Fibroblast of lung (primary cell): ENCODE results near the gene COTL1. TPM values are rescaled to one million over a fixed set of nuclear protein-coding genes. Genes with fewer than 3 reads are reported as not detected.

Experiments
- DNase-seq, 2 donors: peaks; one replicate each; pipeline versions ENCODE4 v3.0.0 to v3.0.0-alpha.2; 2010; ENCODE audit warnings: low read depth in 2 of 2
- H2AFZ ChIP-seq: 2 replicates; pipeline ENCODE4 v1.5.1; 2012; ENCODE audit warnings: low read length, control low read depth, inconsistent platforms
- H3K27ac ChIP-seq: 2 replicates; pipeline ENCODE4 v1.5.1; 2011; ENCODE audit warnings: low read length, control low read depth; ENCODE audit not compliant: insufficient read depth
- H3K27me3 ChIP-seq: 2 replicates; pipeline ENCODE4 v1.5.1; 2011; ENCODE audit warnings: mild to moderate bottlenecking, low read length; ENCODE audit not compliant: control insufficient read depth, insufficient read depth
- H3K36me3 ChIP-seq: 2 replicates; pipeline ENCODE4 v1.5.1; 2011; ENCODE audit warnings: low read length; ENCODE audit not compliant: control insufficient read depth, insufficient read depth
- H3K4me1 ChIP-seq: 2 replicates; pipeline ENCODE4 v1.5.1; 2011; ENCODE audit warnings: low read length; ENCODE audit not compliant: control insufficient read depth, insufficient read depth; ENCODE audit errors: extremely low read depth
- H3K4me2 ChIP-seq: 2 replicates; pipeline ENCODE4 v1.5.1; 2011; ENCODE audit warnings: low read length, control low read depth; ENCODE audit not compliant: insufficient read depth; ENCODE audit errors: extremely low read depth
- H3K4me3 ChIP-seq, 4 experiments: fragments of 200-600 bp in 1 of 4; sonication (generic) in 1 of 4; replicated peaks in 1 of 4; 2 replicates each; pipeline ENCODE4 v1.5.1; 2011 to 2016; ENCODE audit warnings: low read length in 4 of 4, low read depth in 3 of 4, mild to moderate bottlenecking in 3 of 4, control low read depth in 2 of 4, inconsistent platforms in 1 of 4, mixed read lengths in 1 of 4; ENCODE audit not compliant: insufficient read depth in 1 of 4; ENCODE audit errors: control extremely low read depth in 1 of 4
- H3K79me2 ChIP-seq: 2 replicates; pipeline ENCODE4 v1.5.1; 2012; ENCODE audit warnings: mild to moderate bottlenecking, low read length, inconsistent platforms; ENCODE audit not compliant: control insufficient read depth, insufficient read depth
- H3K9ac ChIP-seq: 2 replicates; pipeline ENCODE4 v1.5.1; 2011; ENCODE audit warnings: mild to moderate bottlenecking, low read length, control low read depth; ENCODE audit not compliant: insufficient read depth
- H3K9me3 ChIP-seq: 2 replicates; pipeline ENCODE4 v1.5.1; 2012; ENCODE audit warnings: low read depth, low read length; ENCODE audit not compliant: control insufficient read depth, insufficient read depth
- H4K20me1 ChIP-seq: 2 replicates; pipeline ENCODE4 v1.5.1; 2011; ENCODE audit warnings: low read length; ENCODE audit not compliant: control insufficient read depth, insufficient read depth; ENCODE audit errors: extremely low read depth
- EZH2 ChIP-seq: IDR thresholded peaks from 2 replicates; pipeline ENCODE4 v1.5.1; 2012; ENCODE audit warnings: low read length, control low read depth, mild to moderate bottlenecking; ENCODE audit errors: missing control alignments
- polyA plus RNA-seq, 2 donors: library from polyadenylated mRNA; depleted of rRNA in 1 of 2; stranded (reverse) in 1 of 2; unstranded in 1 of 2; fragments of >200 nt; gene quantifications; 2 replicates each; pipeline ENCODE4 v1.2.1, GENCODE V29; 2011 to 2012; ENCODE audit warnings: missing spikeins in 1 of 2
- total RNA-seq: library from RNA; depleted of rRNA; stranded (reverse); fragments of >200 nt; gene quantifications from 2 replicates; pipeline ENCODE4 v1.2.1, GENCODE V29; 2014
- TF ChIP-seq, protein P1 (sequence below), 2 donors: IDR thresholded peaks in 1 of 2; conservative IDR thresholded peaks in 1 of 2; 1 replicate in 1 of 2; 2 replicates in 1 of 2; pipeline ENCODE4 v1.5.1; 2011 to 2012; ENCODE audit warnings: low read length in 2 of 2, control low read depth in 1 of 2, inconsistent platforms in 1 of 2, low read depth in 1 of 2, mild to moderate bottlenecking in 1 of 2

COTL1 gene
- total and polyA plus RNA-seq, 2 donors (not counting 1 experiment from before 2014, with no cell fraction given), result 103 to 192 TPM

DNA sequence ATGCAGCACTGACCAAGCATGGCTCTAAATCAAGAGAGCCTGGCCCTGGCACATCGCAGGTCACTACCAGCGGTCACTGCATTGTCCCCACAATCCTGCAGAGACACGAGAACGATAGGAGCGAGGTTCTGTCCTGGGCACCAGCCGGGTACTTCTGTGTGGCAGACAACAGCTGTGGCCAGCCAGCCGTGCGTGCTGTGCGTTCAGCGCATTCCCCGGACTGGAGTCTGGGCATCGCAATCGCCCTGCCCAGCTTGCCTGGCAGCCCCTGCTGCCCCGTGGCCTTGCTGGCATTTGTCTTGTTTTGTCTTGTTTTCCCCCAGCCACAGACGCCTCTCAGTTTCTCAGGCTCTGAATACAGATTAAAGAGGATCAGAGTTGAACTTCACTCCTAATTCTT lies 33.9 kb downstream of the COTL1 start:
- no peak for DNase-seq
- Histone ChIP-seq H3K4me3 (no peak overlapping the region), H3K9me3 (no peaks in the 10 kb centered on the region), H3K36me3 (peaks cover 5% of the 10 kb centered on the region), H3K27ac (no peak overlapping the region), H4K20me1 (no peaks in the 10 kb centered on the region), H3K27me3 (no peaks in the 10 kb centered on the region), H3K79me2 (peaks cover 61% of the 10 kb centered on the region), H2AFZ (no peak overlapping the region), H3K4me2 (no peak overlapping the region), H3K4me1 (no peaks in the 10 kb centered on the region), H3K9ac (no peak overlapping the region)
- no peak for TF ChIP-seq EZH2
- TF ChIP-seq, protein P1, sequence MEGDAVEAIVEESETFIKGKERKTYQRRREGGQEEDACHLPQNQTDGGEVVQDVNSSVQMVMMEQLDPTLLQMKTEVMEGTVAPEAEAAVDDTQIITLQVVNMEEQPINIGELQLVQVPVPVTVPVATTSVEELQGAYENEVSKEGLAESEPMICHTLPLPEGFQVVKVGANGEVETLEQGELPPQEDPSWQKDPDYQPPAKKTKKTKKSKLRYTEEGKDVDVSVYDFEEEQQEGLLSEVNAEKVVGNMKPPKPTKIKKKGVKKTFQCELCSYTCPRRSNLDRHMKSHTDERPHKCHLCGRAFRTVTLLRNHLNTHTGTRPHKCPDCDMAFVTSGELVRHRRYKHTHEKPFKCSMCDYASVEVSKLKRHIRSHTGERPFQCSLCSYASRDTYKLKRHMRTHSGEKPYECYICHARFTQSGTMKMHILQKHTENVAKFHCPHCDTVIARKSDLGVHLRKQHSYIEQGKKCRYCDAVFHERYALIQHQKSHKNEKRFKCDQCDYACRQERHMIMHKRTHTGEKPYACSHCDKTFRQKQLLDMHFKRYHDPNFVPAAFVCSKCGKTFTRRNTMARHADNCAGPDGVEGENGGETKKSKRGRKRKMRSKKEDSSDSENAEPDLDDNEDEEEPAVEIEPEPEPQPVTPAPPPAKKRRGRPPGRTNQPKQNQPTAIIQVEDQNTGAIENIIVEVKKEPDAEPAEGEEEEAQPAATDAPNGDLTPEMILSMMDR (conservative IDR thresholded peaks at IDR 0.05 in 1 of 2, IDR thresholded peaks at IDR 0.05 in 1 of 2; ENCODE audit: low read depth in 1 of 2, low read length in 2 of 2), result no peak

DNA sequence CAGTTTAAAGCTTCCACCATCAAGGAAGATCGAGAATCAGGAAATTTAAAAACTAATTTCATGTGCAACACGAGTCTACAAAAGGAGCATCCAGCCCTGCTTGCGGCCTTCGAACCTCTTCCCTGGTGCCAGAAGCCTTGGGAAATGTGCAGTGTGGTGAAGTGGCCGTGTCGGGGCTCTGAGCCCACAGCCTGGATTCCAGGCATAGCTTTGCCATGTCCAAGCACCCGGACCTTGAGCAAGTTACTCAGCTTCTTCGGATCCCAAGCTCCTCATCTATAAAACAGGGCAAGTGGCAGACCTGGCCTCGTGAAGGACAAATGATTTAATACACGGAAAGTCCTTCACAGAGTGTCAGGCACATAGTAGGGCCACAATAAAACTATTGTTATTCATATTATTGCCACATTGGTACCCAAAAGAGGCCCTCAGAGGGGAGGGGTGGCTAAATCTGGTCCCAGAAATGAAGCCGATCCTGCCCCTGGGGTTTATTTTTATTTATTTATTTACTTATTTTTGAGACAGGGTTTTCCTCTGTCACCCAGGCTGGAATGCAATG lies 34.8 kb downstream of the COTL1 start:
- Histone ChIP-seq H3K4me1 (no peaks in the 10 kb centered on the region), H4K20me1 (peaks cover 2% of the 10 kb centered on the region), H3K9me3 (no peaks in the 10 kb centered on the region), H3K79me2 (peaks cover 63% of the 10 kb centered on the region), H3K9ac (no peak overlapping the region), H3K4me3 (no peak overlapping the region), H3K27ac (no peak overlapping the region), H3K4me2 (no peak overlapping the region), H3K27me3 (no peaks in the 10 kb centered on the region), H2AFZ (no peak overlapping the region), H3K36me3 (peaks cover 9% of the 10 kb centered on the region)
- peak; percentile 68 to 85 for DNase-seq
- TF ChIP-seq, protein P1 (conservative IDR thresholded peaks at IDR 0.05 in 1 of 2, IDR thresholded peaks at IDR 0.05 in 1 of 2; ENCODE audit: low read depth in 1 of 2, low read length in 2 of 2), result no peak
- TF ChIP-seq EZH2, result no peak

- Histone ChIP-seq H4K20me1 (peaks cover 2% of the 10 kb centered on the region), H3K9ac (no peak overlapping the region), H3K36me3 (peaks cover 9% of the 10 kb centered on the region), H3K27me3 (no peaks in the 10 kb centered on the region), H3K4me1 (no peaks in the 10 kb centered on the region), H3K9me3 (no peaks in the 10 kb centered on the region), H3K4me2 (no peak overlapping the region), H3K79me2 (peaks cover 68% of the 10 kb centered on the region), H3K4me3 (no peak overlapping the region), H3K27ac (no peak overlapping the region), H2AFZ (no peak overlapping the region)
- DNase-seq, result no peak
- TF ChIP-seq EZH2, result no peak
- TF ChIP-seq, protein P1 (conservative IDR thresholded peaks at IDR 0.05 in 1 of 2, IDR thresholded peaks at IDR 0.05 in 1 of 2; ENCODE audit: low read depth in 1 of 2, low read length in 2 of 2), result no peak
These were observed 36.7 kb downstream of the COTL1 start for GRCh38 chr16:84581158-84581557.
